Kidney (tissue), 14 donors: ENCODE results near the gene PLB1. TPM values are rescaled to one million over a fixed set of nuclear protein-coding genes. Genes with fewer than 3 reads are reported as not detected.
A peak's percentile ranks its signal among the peaks of the same experiment; 100 is the strongest.

Source experiments
- DNase-seq, 5 donors: peaks; one replicate each; pipeline ENCODE4 v3.0.0-alpha.2; 2013 to 2020
- FAIRE-seq: peaks from 2 replicates; lab custom pipeline; 2012; peaks lifted over from hg19 to GRCh38; lab: Jason Lieb, UNC
- H3K27ac ChIP-seq, 2 donors: one replicate each; pipeline ENCODE4 v1.7.0; 2013; ENCODE audit warnings: low read depth in 2 of 2, low read length in 2 of 2, inconsistent platforms in 1 of 2
- H3K27me3 ChIP-seq: one replicate; pipeline ENCODE4 v1.7.1; 2013; ENCODE audit warnings: low read length, inconsistent platforms; ENCODE audit not compliant: control insufficient read depth, insufficient read depth
- H3K36me3 ChIP-seq, 3 donors: one replicate each; pipeline versions ENCODE4 v1.7.0 to v1.7.1; 2013; ENCODE audit warnings: low read length in 3 of 3, control low read depth in 1 of 3, inconsistent platforms in 1 of 3; ENCODE audit not compliant: insufficient read depth in 3 of 3, control insufficient read depth in 2 of 3
- H3K4me1 ChIP-seq, 3 donors: one replicate each; pipeline versions ENCODE4 v1.7.0 to v1.7.1; 2013; ENCODE audit warnings: low read length in 3 of 3, inconsistent platforms in 1 of 3, low read depth in 1 of 3; ENCODE audit not compliant: control insufficient read depth in 2 of 3, insufficient read depth in 2 of 3
- H3K4me3 ChIP-seq, 3 donors: one replicate each; pipeline versions ENCODE4 v1.7.0 to v1.8.1; 2013; ENCODE audit warnings: low read length in 3 of 3, control low read depth in 1 of 3, inconsistent platforms in 1 of 3
- H3K9ac ChIP-seq, 3 donors: one replicate each; pipeline versions ENCODE4 v1.7.0 to v1.7.1; 2013; ENCODE audit warnings: low read length in 3 of 3, control low read depth in 1 of 3, inconsistent platforms in 1 of 3
- H3K9me3 ChIP-seq, 3 donors: one replicate each; pipeline versions ENCODE4 v1.7.0 to v1.7.1; 2013; ENCODE audit warnings: low read length in 3 of 3, control low read depth in 1 of 3, inconsistent platforms in 1 of 3; ENCODE audit not compliant: control insufficient read depth in 2 of 3, insufficient read depth in 1 of 3
- CTCF ChIP-seq: IDR thresholded peaks from 3 replicates; pipeline ENCODE4 v1.5.1; 2012; ENCODE audit warnings: mild to moderate bottlenecking, moderate library complexity, borderline replicate concordance; ENCODE audit not compliant: insufficient read depth; ENCODE audit errors: extremely low read depth
- intact Hi-C: fragments of 100-400 bp; cut with DNase I; formaldehyde crosslinking; loops from one replicate; pipeline ENCODE4 v1.11.1; 2022
- polyA plus RNA-seq: library from polyadenylated mRNA; stranded (reverse); fragments of 350-450 nt; fragmentation: Illumina TruSeq; extraction: RNeasy Lipid Tissue Mini Kit (QIAGEN cat#74804); gene quantifications from one replicate; pipeline ENCODE4 v1.2.3, GENCODE V29; 2014; ENCODE audit warnings: low read depth, low replicate concordance; ENCODE audit not compliant: insufficient read depth
- total RNA-seq: library from RNA; stranded (reverse); fragmentation: NEBNext Ultra II Directional; extraction: Animal tissue kit (Norgen Biotek cat#: 25700); gene quantifications from one replicate; pipeline ENCODE4 v1.2.1, GENCODE V29; 2021
- donor health status: control.
- donor health status: control.
- donor health status: control.
- donor health status: control.
- donor health status: control.
- donor health status: DM: yes; HTN: yes; CAD: no.
- donor health status: Normal renal cell carcinoma (clear cell type).

PLB1 gene
- total and polyA plus RNA-seq, 2 donors from 2014 or later = 0.95 to 6.8 TPM

DNA sequence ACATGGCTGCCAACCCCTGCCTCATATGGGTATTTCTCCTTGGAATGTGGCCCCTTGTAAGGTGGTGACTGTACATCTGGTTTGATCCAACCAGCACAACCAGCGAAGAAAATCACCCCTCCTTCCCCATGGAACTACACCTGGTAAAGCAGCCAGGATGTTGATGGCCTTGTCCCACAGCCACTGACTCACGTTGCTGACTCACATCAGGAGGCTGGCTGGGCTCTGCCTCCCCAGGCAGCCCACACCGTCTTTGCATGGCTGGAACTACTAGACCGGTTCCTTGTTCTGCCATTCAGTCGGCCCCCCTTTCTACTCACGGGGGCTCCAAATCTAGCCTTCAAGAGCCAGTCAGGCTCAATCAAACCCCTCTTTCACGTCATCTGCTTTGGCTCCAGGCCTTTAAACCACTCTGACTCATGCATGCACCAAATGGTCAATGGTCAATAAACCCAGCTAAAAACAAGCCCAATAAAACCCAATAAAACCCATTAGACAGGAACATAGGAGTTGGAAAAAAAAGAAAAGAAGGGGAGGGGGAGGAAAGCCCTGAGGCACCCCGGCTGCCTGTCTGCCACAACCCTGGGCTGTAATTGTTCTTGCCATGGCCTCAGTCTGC lies 114.8 kb downstream of the PLB1 start:
- H3K27me3 ChIP-seq = no peaks in the 10 kb centered on the region
- peak in 4 of 5 donors; percentile 74 to 92 (median 78) for DNase-seq
- no peaks in the 10 kb centered on the region for H3K9me3 ChIP-seq
- FAIRE-seq = no peak
- no peak overlapping the region for H3K4me3 ChIP-seq
- H3K36me3 ChIP-seq = no peaks in the 10 kb centered on the region
- intact Hi-C loops = no loop called here
- H3K4me1 ChIP-seq = peaks cover 0 to 9% (median 8%) of the 10 kb centered on the region in 3 donors
- H3K27ac ChIP-seq = peak overlapping the region; percentile 62 to 71
- no peak for TF ChIP-seq CTCF
- no peak overlapping the region for H3K9ac ChIP-seq

DNA sequence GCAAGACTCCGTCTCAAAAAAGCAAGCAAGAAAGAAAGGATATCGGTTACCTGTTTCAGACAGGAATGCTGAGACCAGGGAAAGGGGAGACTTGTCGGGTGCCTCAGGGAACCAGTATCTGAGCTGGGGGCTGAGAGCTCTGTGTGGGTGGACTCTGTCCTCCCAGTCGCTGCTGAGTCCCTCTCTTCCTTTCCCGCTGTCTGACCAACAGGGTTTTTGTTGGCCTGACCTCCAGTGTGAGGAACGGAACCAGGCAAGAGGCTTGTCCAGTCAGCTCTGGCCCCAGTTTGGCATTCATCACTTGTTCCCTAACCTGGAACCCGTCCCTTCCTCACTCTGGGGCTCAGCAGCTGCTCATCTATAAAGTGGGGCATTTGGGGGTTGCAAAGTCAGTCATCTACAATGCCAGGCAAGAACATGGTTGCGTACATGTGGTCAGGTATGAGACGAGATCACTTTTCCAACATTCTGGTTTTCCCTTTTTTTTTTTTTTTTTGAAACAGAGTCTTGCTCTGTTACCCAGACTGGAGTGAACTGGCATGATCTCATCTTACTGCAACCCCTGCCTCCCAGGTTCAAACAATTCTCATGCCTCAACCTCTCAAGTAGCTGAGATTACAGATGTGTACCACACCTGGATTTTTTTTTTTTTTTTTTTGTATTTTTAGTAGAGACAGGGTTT lies 116.4 kb downstream of the PLB1 start:
- Histone ChIP-seq H3K36me3 (no peaks in the 10 kb centered on the region), H3K4me3 (no peak overlapping the region), H3K9ac (no peak overlapping the region), H3K4me1 (peaks cover 0 to 8% (median 6%) of the 10 kb centered on the region in 3 donors), H3K27ac (no peak overlapping the region), H3K27me3 (no peaks in the 10 kb centered on the region), H3K9me3 (no peaks in the 10 kb centered on the region)
- DNase-seq = peak in 1 of 5 donors; percentile 22
- FAIRE-seq = no peak
- no peak for TF ChIP-seq CTCF
- intact Hi-C loops = no loop called here

DNA sequence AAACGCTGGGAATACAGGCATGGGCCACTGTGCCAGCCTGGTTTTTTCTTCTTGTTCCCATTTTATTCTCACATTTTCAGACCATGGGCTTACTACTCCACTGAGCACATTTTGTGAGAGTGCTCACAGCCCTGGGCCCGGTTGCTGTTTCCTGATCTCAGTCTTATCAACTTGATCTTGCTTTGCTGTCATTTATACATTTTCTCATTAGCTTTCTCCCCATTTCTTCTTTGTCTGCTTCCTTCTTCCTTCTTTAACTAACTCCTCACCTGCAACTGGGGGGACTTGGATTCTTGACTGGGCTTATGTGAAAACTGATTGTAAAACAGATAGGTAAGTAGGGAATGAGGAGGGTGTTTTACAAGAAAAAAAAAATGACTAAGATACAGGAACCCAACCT lies 117.3 kb downstream of the PLB1 start:
- Histone ChIP-seq H3K4me3 (no peak overlapping the region), H3K27ac (peak overlapping the region in 1 of 2 donors; percentile 34), H3K9ac (no peak overlapping the region), H3K9me3 (no peaks in the 10 kb centered on the region), H3K4me1 (peaks cover 0 to 8% (median 5%) of the 10 kb centered on the region in 3 donors), H3K36me3 (no peaks in the 10 kb centered on the region), H3K27me3 (no peaks in the 10 kb centered on the region)
- intact Hi-C loops = no loop called here
- FAIRE-seq = no peak
- DNase-seq = peak in 1 of 5 donors; percentile 37
- TF ChIP-seq CTCF = no peak
